ENCODE measurements around the gene TADA2B.

DNA sequence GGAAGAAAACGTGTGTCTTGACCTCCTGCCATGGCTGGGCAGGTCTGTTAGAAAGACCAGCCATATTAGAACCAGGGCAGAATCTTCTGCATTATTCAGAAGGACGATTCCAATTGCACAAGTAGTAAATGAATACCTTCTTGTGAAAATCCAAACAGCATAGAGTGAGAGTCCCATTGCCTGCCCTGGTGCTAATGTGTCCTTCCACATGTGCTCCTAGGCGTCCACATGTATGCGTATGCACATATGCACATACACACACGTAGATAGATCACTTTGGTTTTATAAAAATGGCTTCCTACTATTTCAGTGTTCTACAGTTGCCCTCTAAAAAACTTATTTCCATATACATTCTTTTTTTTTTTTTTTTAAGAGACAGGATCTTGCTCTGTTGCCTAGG is 34.9 kb downstream of the TADA2B start:
- TF ChIP-seq, protein P1, sequence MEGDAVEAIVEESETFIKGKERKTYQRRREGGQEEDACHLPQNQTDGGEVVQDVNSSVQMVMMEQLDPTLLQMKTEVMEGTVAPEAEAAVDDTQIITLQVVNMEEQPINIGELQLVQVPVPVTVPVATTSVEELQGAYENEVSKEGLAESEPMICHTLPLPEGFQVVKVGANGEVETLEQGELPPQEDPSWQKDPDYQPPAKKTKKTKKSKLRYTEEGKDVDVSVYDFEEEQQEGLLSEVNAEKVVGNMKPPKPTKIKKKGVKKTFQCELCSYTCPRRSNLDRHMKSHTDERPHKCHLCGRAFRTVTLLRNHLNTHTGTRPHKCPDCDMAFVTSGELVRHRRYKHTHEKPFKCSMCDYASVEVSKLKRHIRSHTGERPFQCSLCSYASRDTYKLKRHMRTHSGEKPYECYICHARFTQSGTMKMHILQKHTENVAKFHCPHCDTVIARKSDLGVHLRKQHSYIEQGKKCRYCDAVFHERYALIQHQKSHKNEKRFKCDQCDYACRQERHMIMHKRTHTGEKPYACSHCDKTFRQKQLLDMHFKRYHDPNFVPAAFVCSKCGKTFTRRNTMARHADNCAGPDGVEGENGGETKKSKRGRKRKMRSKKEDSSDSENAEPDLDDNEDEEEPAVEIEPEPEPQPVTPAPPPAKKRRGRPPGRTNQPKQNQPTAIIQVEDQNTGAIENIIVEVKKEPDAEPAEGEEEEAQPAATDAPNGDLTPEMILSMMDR (IDR thresholded peaks at IDR 0.05): no peak
- no peak for TF ChIP-seq ZFX (IDR thresholded peaks at IDR 0.05; ENCODE audit: borderline replicate concordance)
